Transverse colon (tissue), 3 donors: ENCODE data around the gene SCLT1.

Experiments used
- POLR2A ChIP-seq: fragments of 450-650 bp; IDR thresholded peaks from one replicate; pipeline ENCODE4 v1.6.1; 2016; ENCODE audit warnings: antibody characterized with exemption, mild to moderate bottlenecking, moderate library complexity
- TF ChIP-seq, protein P1 (sequence below), 5 experiments: fragments of 200-600 bp in 3 of 5; fragments of 450-650 bp in 2 of 5; sonication (generic) in 3 of 5; IDR thresholded peaks; 1 replicate in 2 of 5; 2 replicates in 3 of 5; pipeline ENCODE4 v1.5.1; 2016 to 2017; ENCODE audit warnings: antibody characterized with exemption in 5 of 5, inconsistent platforms in 3 of 5, mild to moderate bottlenecking in 2 of 5, moderate library complexity in 1 of 5

- TF ChIP-seq, protein P1, sequence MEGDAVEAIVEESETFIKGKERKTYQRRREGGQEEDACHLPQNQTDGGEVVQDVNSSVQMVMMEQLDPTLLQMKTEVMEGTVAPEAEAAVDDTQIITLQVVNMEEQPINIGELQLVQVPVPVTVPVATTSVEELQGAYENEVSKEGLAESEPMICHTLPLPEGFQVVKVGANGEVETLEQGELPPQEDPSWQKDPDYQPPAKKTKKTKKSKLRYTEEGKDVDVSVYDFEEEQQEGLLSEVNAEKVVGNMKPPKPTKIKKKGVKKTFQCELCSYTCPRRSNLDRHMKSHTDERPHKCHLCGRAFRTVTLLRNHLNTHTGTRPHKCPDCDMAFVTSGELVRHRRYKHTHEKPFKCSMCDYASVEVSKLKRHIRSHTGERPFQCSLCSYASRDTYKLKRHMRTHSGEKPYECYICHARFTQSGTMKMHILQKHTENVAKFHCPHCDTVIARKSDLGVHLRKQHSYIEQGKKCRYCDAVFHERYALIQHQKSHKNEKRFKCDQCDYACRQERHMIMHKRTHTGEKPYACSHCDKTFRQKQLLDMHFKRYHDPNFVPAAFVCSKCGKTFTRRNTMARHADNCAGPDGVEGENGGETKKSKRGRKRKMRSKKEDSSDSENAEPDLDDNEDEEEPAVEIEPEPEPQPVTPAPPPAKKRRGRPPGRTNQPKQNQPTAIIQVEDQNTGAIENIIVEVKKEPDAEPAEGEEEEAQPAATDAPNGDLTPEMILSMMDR (IDR thresholded peaks at IDR 0.05), result no peak
- no peak for TF ChIP-seq POLR2A
Observed at GRCh38 chr4:129080129-129080528, 13.2 kb downstream of the SCLT1 start.
